ENCODE results near the gene URB2. TPM values are rescaled to one million over a fixed set of nuclear protein-coding genes. Genes with fewer than 3 reads are reported as not detected.

The URB2 gene
- total RNA-seq, 4 donors from 2014 or later, result 6.4 to 14.9 (median 7.1) TPM

- Histone ChIP-seq H3K9me3 (no peaks in the 10 kb centered on the region), H3K4me1 (peaks cover 1 to 4% of the 10 kb centered on the region in 2 donors), H3K27me3 (no peaks in the 10 kb centered on the region), H3K36me3 (no peaks in the 10 kb centered on the region), H3K27ac (no peak overlapping the region), H3K4me3 (replicated peaks in 1 of 3) (no peak overlapping the region)
- 77 to 83% methylated on average over 4 of the region's 4 CpGs for WGBS, 2 donors
- peak in 1 of 2 donors; percentile 14 for DNase-seq
- TF ChIP-seq, protein P1, sequence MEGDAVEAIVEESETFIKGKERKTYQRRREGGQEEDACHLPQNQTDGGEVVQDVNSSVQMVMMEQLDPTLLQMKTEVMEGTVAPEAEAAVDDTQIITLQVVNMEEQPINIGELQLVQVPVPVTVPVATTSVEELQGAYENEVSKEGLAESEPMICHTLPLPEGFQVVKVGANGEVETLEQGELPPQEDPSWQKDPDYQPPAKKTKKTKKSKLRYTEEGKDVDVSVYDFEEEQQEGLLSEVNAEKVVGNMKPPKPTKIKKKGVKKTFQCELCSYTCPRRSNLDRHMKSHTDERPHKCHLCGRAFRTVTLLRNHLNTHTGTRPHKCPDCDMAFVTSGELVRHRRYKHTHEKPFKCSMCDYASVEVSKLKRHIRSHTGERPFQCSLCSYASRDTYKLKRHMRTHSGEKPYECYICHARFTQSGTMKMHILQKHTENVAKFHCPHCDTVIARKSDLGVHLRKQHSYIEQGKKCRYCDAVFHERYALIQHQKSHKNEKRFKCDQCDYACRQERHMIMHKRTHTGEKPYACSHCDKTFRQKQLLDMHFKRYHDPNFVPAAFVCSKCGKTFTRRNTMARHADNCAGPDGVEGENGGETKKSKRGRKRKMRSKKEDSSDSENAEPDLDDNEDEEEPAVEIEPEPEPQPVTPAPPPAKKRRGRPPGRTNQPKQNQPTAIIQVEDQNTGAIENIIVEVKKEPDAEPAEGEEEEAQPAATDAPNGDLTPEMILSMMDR (IDR thresholded peaks at IDR 0.05), result no peak
- TF ChIP-seq POLR2A (IDR thresholded peaks at IDR 0.05), result no peak
- intact Hi-C loops (cut with DNase I), result no loop called here
Measured at GRCh38 chr1:229666585-229666984, 40.5 kb downstream of the URB2 start.

GRCh38 chr1:229669333-229669732 is 43.3 kb downstream of the URB2 start:
- DNase-seq, result no peak
- TF ChIP-seq, protein P1 (IDR thresholded peaks at IDR 0.05), result no peak
- no peak for TF ChIP-seq POLR2A (IDR thresholded peaks at IDR 0.05)
- Histone ChIP-seq H3K4me1 (peaks cover 0 to 3% of the 10 kb centered on the region in 2 donors), H3K4me3 (replicated peaks in 1 of 3) (no peak overlapping the region), H3K9me3 (no peaks in the 10 kb centered on the region), H3K27ac (no peak overlapping the region), H3K36me3 (no peaks in the 10 kb centered on the region), H3K27me3 (no peaks in the 10 kb centered on the region)
- WGBS, 2 donors, result 84% methylated on average over 4 of the region's 4 CpGs
- intact Hi-C loops (cut with DNase I), result no loop called here

DNA sequence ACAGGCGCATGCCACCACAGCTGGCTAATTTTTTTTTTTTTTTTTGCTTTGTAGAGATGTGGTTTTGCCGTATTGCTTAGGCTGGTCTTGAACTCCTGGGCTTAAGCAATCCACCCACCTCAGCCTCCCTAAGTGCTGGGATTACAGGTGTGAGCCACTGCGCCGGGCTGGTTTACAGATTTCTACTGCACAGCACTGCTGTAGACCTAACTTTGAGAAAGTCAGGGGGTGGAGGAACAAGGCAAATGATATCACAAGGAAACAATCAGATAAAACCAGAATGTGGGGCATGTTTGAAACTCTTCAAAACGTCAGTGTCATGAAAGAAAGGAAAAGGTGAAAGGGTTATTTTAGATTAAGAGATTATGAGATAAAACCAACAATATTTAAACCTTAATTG is 45.3 kb downstream of the URB2 start:
- no peak for TF ChIP-seq POLR2A (IDR thresholded peaks at IDR 0.05)
- TF ChIP-seq, protein P1 (IDR thresholded peaks at IDR 0.05), result no peak
- Histone ChIP-seq H3K4me3 (replicated peaks in 1 of 3) (no peak overlapping the region), H3K36me3 (no peaks in the 10 kb centered on the region), H3K27ac (no peak overlapping the region), H3K4me1 (peaks cover 0 to 3% of the 10 kb centered on the region in 2 donors), H3K9me3 (no peaks in the 10 kb centered on the region), H3K27me3 (no peaks in the 10 kb centered on the region)
- 81 to 84% methylated on average over 5 of the region's 5 CpGs for WGBS, 2 donors
- no peak for DNase-seq
- intact Hi-C loops (cut with DNase I), result no loop called here

DNA sequence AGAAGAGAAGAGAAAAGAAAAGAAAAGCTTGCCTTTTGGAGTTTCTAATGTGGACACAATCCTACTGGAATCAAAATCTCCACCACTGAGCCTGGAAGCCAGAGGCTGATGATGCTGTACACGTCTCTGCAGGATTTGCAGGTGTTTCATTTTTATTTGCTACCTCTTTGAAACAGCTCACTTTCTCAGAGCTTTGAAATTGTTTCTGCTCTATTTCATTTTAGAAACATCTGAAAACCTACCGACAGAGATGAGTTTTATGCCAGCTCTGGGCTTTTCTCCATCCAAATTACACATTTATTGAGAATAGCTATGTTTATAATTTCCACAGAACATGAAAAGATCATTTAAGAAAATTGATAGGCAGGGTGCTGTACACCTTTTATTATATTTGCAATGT is 46.2 kb downstream of the URB2 start:
- H3K27ac ChIP-seq, result no peak overlapping the region
- DNase-seq, result no peak
- 68 to 72% methylated on average over 2 of the region's 2 CpGs for WGBS, 2 donors
- H3K4me1 ChIP-seq, result no peaks in the 10 kb centered on the region
- no peaks in the 10 kb centered on the region for H3K9me3 ChIP-seq
- H3K4me3 ChIP-seq (replicated peaks in 1 of 3), result no peak overlapping the region
- no peaks in the 10 kb centered on the region for H3K36me3 ChIP-seq
- intact Hi-C loops (cut with DNase I), result no loop called here
- H3K27me3 ChIP-seq, result no peaks in the 10 kb centered on the region
- TF ChIP-seq, protein P1 (IDR thresholded peaks at IDR 0.05), result no peak
- no peak for TF ChIP-seq POLR2A (IDR thresholded peaks at IDR 0.05)

DNA sequence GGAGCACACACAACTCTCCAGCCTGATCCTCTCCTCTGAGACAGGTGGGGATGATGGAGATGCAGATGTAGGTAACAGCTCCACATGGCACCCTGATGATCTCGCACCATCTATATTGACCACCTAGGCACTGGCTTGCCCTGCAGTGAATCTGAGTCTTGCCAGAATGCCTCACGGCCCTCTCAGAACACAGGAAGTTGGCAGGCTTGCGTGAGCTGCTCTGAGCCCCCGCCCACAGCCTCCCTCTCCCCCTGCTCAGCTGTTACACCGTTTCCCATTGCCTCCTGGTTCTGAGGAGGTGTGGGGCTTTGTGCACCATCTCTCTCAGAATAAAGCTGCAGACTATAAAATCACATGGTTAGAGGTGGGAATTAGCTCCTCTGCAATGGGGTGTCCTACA is 48.0 kb downstream of the URB2 start:
- no peak overlapping the region for H3K27ac ChIP-seq
- H3K27me3 ChIP-seq, result no peaks in the 10 kb centered on the region
- no peak for DNase-seq
- no peaks in the 10 kb centered on the region for H3K9me3 ChIP-seq
- no peaks in the 10 kb centered on the region for H3K4me1 ChIP-seq
- intact Hi-C loops (cut with DNase I), result no loop called here
- TF ChIP-seq POLR2A (IDR thresholded peaks at IDR 0.05), result no peak
- TF ChIP-seq, protein P1 (IDR thresholded peaks at IDR 0.05), result no peak
- no peaks in the 10 kb centered on the region for H3K36me3 ChIP-seq
- H3K4me3 ChIP-seq (replicated peaks in 1 of 3), result no peak overlapping the region
- 63 to 64% methylated on average over 5 of the region's 5 CpGs for WGBS, 2 donors
